Adipose tissue (tissue), 3 donors: ENCODE results near the gene CD55. TPM values are rescaled to one million over a fixed set of nuclear protein-coding genes. Genes with fewer than 3 reads are reported as not detected.

Source experiments
- H3K27ac ChIP-seq: one replicate; pipeline ENCODE4 v1.5.1; 2013; ENCODE audit warnings: low read depth, low read length
- WGBS, 3 donors: extraction: QIAGEN DNeasy Blood & Tissue Kit; methylation state at CpG; one replicate each; pipeline ENCODE4 v1.1.7; 2013; 5-methylcytosine and 5-hydroxymethylcytosine counted together
- polyA plus RNA-seq, 3 donors: library from polyadenylated mRNA; stranded (reverse); fragments of 200-250 nt; gene quantifications; one replicate each; pipeline ENCODE4 v1.2.3, GENCODE V29; 2013
- donor health status: healthy with polysubstance abuse.
- donor health status: Bipolar disorder and iron deficiency.
- donor health status: healthy.

The CD55 gene
- polyA plus RNA-seq, 3 donors, result 13.0 to 96.0 (median 27.9) TPM

GRCh38 chr1:207398986-207399385 is 77.5 kb downstream of the CD55 start:
- no peak overlapping the region for H3K27ac ChIP-seq
- 88 to 96% (median 91%) methylated on average over 1 of the region's 1 CpG for WGBS, 3 donors

- WGBS, 3 donors, result 94 to 96% (median 94%) methylated on average over 7 of the region's 7 CpGs
- no peak overlapping the region for H3K27ac ChIP-seq
These were observed 80.1 kb downstream of the CD55 start for GRCh38 chr1:207401578-207401977.

DNA sequence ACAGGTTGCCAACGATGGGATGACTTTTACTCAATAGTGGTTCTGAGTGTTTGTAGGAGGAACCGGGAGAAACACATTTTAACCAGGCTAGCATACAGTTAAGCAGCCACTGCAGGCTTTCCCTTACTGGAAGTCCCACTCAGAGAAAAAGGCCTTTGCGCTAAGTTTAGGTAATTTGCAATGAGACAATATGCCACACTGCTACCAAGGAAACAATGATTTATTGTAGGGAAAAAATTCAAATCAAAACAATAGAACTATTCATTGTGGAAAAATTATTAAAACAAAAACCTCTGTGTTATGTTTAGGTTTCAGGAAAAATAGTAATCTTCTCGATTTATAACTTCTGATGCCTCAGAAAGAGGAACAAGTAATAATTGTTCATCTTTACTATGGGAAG is 81.3 kb downstream of the CD55 start:
- WGBS, 3 donors, result 53 to 63% (median 58%) methylated on average over 4 of the region's 4 CpGs
- no peak overlapping the region for H3K27ac ChIP-seq

DNA sequence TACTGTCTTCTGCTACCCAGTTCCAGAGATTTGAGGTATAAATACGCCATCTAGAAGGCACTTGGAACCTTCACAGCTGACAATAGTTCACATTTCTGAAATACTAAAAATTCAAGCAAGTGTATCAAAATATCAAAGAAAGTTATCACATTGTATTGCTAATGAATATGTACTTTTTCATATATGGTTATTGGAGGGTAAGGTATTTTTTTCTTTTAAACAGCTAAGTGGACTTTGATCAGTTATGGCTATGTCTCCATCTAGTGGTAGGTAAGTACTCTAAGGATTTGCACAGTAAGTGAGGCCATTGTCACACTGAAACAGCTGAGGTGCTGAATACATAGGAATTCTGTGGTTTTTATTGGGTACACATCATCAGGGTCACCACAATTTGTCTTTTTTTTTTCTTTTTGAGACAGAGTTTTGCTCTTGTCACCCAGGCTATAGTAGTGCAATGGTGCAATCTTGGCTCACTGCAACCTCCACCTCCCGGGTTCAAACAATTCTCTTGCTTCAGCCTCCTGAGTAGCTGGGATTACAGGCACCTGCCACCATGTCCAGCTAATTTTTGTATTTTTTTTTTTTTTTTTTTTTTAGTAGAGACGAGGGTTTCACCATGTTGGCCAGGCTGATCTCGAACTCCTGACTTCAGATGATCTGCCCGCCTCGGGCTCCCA is 83.5 kb downstream of the CD55 start:
- H3K27ac ChIP-seq, result no peak overlapping the region
- WGBS, 3 donors, result 83 to 90% (median 85%) methylated on average over 5 to 6 of the region's 6 CpGs

GRCh38 chr1:207405814-207406213 is 84.3 kb downstream of the CD55 start:
- no peak overlapping the region for H3K27ac ChIP-seq

GRCh38 chr1:207407655-207408260 is 86.3 kb downstream of the CD55 start:
- peak overlapping the region; percentile 42 for H3K27ac ChIP-seq
- WGBS, 3 donors, result 12 to 32% (median 21%) methylated on average over 1 of the region's 1 CpG

Other genes with a start within 250 kb of the CD55 start
- gene C4BPB, start 232.8 kb upstream of the CD55 start, polyA plus RNA-seq, result 1 to 10 TPM in 2 of 3 donors, under 1 TPM in 1; 0.89 to 3.0 (median 1.7) TPM
- gene C4BPA, start 217.4 kb upstream of the CD55 start, polyA plus RNA-seq, result 1 to 10 TPM in 1 of 3 donors, under 1 TPM in 2; 0.34 to 1.5 (median 0.82) TPM
- gene CR2, start 132.7 kb downstream of the CD55 start, polyA plus RNA-seq, result under 1 TPM in 2 of 3 donors, not detected in 1; 0.20 to 0.22 TPM
- gene CR1, start 174.5 kb downstream of the CD55 start, polyA plus RNA-seq, result 1 to 10 TPM in 2 of 3 donors, under 1 TPM in 1; 0.44 to 5.0 (median 3.6) TPM